T1000 (cell line): Measurements from ENCODE around the gene FAM53B.

Experiments used
- DNase-seq: peaks from one replicate; lab custom pipeline; 2025; ENCODE audit warnings: mixed read lengths; lab: John Stamatoyannopoulos, UW

FAM53B gene

GRCh38 chr10:124708922-124709520 is 35.2 kb downstream of the FAM53B start:
- no peak for DNase-seq

GRCh38 chr10:124708246-124708779 is 35.9 kb downstream of the FAM53B start:
- DNase-seq = no peak

- no peak for DNase-seq
These were observed 36.6 kb downstream of the FAM53B start for GRCh38 chr10:124707551-124707950.

GRCh38 chr10:124707144-124707467 is 37.1 kb downstream of the FAM53B start:
- no peak for DNase-seq

- DNase-seq = no peak
These were observed 37.6 kb downstream of the FAM53B start for GRCh38 chr10:124706462-124707143.

GRCh38 chr10:124705817-124706461 is 38.2 kb downstream of the FAM53B start:
- no peak for DNase-seq

GRCh38 chr10:124705381-124705740 is 38.8 kb downstream of the FAM53B start:
- DNase-seq = no peak

GRCh38 chr10:124704428-124705380 is 39.5 kb downstream of the FAM53B start:
- no peak for DNase-seq

GRCh38 chr10:124703778-124704427 is 40.3 kb downstream of the FAM53B start:
- DNase-seq = no peak

GRCh38 chr10:124703372-124703771 is 40.8 kb downstream of the FAM53B start:
- no peak for DNase-seq

- DNase-seq = no peak
These were observed 42.1 kb downstream of the FAM53B start for GRCh38 chr10:124701881-124702656.

- DNase-seq = no peak
These were observed 42.7 kb downstream of the FAM53B start for GRCh38 chr10:124701435-124701834.

- DNase-seq = no peak
These were observed 43.2 kb downstream of the FAM53B start for GRCh38 chr10:124701038-124701365.

GRCh38 chr10:124700293-124701037 is 43.7 kb downstream of the FAM53B start:
- no peak for DNase-seq

GRCh38 chr10:124699471-124700292 is 44.5 kb downstream of the FAM53B start:
- no peak for DNase-seq

- DNase-seq = no peak
These were observed 45.4 kb downstream of the FAM53B start for GRCh38 chr10:124698545-124699469.

- no peak for DNase-seq
These were observed 46.2 kb downstream of the FAM53B start for GRCh38 chr10:124697837-124698544.

GRCh38 chr10:124697443-124697836 is 46.7 kb downstream of the FAM53B start:
- no peak for DNase-seq
